ENCODE data around the gene TNNT2.

TNNT2 gene

GRCh38 chr1:201420608-201421002 lies 43.1 kb upstream of the TNNT2 start:
- TF ChIP-seq CTCF (IDR thresholded peaks at IDR 0.05; ENCODE audit: extremely low read depth, missing control alignments) = no peak

GRCh38 chr1:201419746-201420607 lies 42.5 kb upstream of the TNNT2 start:
- no peak for TF ChIP-seq CTCF (IDR thresholded peaks at IDR 0.05; ENCODE audit: extremely low read depth, missing control alignments)
- no peak for DNase-seq (ENCODE audit: low spot score)

More at GRCh38 chr1:201420608-201421002, 43.1 kb upstream of the TNNT2 start:
- no peak for DNase-seq (ENCODE audit: low spot score)

- no peak for DNase-seq (ENCODE audit: low spot score)
- TF ChIP-seq CTCF (IDR thresholded peaks at IDR 0.05; ENCODE audit: extremely low read depth, missing control alignments) = no peak
These were observed 41.8 kb upstream of the TNNT2 start for GRCh38 chr1:201419256-201419655.

GRCh38 chr1:201418461-201418860 lies 41.0 kb upstream of the TNNT2 start:
- no peak for DNase-seq (ENCODE audit: low spot score)
- TF ChIP-seq CTCF (IDR thresholded peaks at IDR 0.05; ENCODE audit: extremely low read depth, missing control alignments) = no peak

DNA sequence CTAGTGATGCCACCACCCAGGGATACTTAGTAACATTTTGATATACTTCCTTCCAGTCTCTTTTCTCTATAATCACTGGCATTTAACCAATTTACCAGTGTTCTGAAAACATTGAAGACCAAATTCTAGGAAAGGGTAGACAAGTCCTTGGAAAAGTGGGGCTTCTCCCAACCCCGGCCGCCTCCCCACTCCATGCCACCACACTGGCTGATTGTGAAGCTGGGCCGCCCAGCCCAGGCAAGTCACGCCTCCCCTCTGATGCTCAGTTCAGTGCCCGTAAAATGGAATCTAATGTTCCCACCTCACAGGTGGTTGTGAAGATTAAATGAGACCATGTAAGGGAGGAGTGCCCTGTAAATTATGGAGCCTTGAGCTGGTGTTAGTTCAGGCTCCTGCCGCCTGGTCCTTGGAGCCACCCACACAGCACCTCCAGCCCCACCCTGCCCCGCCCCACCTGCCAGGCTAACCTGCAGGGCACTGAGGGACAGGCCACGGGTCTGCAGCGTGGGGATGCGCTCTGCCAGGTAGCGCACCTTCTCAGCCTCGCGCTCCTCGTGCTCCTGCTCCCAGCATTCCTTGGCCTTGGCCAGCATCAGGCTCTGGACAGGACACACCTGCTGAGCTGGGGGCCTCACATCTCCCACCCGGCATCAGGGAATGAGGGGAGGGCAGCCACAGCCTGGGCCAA lies 36.7 kb upstream of the TNNT2 start:
- no peak for DNase-seq (ENCODE audit: low spot score)
- no peak for TF ChIP-seq CTCF (IDR thresholded peaks at IDR 0.05; ENCODE audit: extremely low read depth, missing control alignments)

DNA sequence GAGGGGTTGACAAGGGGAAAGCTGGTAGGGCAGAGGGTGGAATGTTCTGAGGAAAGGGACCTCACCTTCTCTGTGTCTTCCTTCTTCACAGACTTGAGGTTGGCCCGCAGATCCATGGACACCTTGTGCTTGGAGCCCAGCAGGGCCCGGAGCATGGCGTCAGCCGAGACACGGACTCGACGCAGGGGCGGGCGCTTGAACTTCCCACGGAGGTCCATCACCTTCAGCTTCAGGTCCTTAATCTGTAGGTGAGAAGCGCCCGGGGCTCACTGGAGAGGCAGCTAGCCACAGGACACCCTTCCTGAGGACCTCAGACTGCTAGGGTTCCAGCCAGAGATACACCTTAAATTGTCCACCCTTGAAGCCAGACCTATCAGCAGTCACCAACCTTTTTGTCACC lies 33.8 kb upstream of the TNNT2 start:
- TF ChIP-seq CTCF (IDR thresholded peaks at IDR 0.05; ENCODE audit: extremely low read depth, missing control alignments) = no peak
- no peak for DNase-seq (ENCODE audit: low spot score)

- DNase-seq (ENCODE audit: low spot score) = no peak
- TF ChIP-seq CTCF (IDR thresholded peaks at IDR 0.05; ENCODE audit: extremely low read depth, missing control alignments) = no peak
These were observed 32.0 kb upstream of the TNNT2 start for GRCh38 chr1:201409440-201409839.

All from GM20000 (cell line).